Brain microvascular endothelial cell (primary cell): ENCODE data around the gene PWWP2B.

Experiments
- DNase-seq: peaks from one replicate; pipeline ENCODE4 v3.0.0-alpha.2; 2020
- H3K27ac ChIP-seq: fragments of 250-450 bp; sonication (Bioruptor Pico); 2 replicates; pipeline ENCODE4 v1.5.1; 2020; ENCODE audit warnings: mild to moderate bottlenecking, moderate library complexity
- H3K27me3 ChIP-seq: fragments of 250-450 bp; sonication (Bioruptor Pico); replicated peaks from 2 replicates; pipeline ENCODE4 v1.5.1; 2020; ENCODE audit warnings: mild to moderate bottlenecking
- H3K36me3 ChIP-seq: fragments of 250-450 bp; sonication (Bioruptor Pico); replicated peaks from 2 replicates; pipeline ENCODE4 v1.5.1; 2020; ENCODE audit warnings: mild to moderate bottlenecking
- H3K4me3 ChIP-seq: 2 replicates; pipeline ENCODE4 v1.5.1; 2011; ENCODE audit warnings: low read depth, mild to moderate bottlenecking, control low read depth, low read length, moderate library complexity
- in situ Hi-C: cut with HindIII; loops from 2 replicates; pipeline ENCODE4 v1.10.0; 2017; ENCODE audit warnings: low sequenced_read_pairs, low pct_ligation_motif_present
- TF ChIP-seq, protein P1 (sequence below): IDR thresholded peaks from 2 replicates; pipeline ENCODE4 v1.5.1; 2011; ENCODE audit warnings: low read depth, mild to moderate bottlenecking, moderate library complexity, low read length, control low read depth, inconsistent platforms; ENCODE audit errors: missing control alignments

PWWP2B gene

DNA sequence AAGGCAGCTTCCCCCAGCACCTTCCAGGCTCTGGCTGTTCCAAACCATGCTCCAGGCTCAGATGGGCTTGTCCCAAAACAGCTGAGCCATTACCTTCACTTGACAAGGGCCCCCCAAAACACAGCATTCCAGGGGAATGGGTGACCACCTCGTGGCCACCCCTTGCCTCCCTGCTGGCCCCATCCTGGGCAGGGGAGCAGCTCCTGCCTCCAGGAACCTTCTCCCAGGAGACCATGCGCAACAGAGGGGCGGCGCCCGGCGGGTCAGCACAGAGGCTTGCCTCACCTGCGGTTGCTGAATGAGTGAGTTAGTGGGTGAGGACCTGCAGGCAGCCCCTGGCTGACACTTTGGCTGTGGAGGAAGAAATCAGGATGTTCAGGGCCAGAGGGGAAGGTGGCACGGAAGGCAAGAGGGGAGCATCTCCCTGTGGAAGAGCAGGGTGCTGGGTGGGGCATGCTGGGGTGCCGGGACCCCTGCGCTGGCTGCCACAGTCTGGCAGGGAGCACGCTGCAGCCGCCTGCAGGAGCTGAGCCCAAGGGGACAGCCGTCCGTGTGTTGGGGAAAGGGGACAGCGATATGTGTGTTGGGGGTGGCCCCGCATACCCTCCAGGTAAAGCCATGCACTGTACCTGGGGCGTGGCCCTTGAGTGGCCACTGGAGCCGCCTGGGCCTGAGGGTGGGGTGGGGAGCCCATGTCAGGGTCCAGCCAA, 54.7 kb downstream of the PWWP2B start:
- Histone ChIP-seq H3K27me3 (no peaks in the 10 kb centered on the region), H3K27ac (no peak overlapping the region), H3K4me3 (no peak overlapping the region), H3K36me3 (no peaks in the 10 kb centered on the region)
- no peak for DNase-seq
- in situ Hi-C loops = no loop called here
- TF ChIP-seq, protein P1, sequence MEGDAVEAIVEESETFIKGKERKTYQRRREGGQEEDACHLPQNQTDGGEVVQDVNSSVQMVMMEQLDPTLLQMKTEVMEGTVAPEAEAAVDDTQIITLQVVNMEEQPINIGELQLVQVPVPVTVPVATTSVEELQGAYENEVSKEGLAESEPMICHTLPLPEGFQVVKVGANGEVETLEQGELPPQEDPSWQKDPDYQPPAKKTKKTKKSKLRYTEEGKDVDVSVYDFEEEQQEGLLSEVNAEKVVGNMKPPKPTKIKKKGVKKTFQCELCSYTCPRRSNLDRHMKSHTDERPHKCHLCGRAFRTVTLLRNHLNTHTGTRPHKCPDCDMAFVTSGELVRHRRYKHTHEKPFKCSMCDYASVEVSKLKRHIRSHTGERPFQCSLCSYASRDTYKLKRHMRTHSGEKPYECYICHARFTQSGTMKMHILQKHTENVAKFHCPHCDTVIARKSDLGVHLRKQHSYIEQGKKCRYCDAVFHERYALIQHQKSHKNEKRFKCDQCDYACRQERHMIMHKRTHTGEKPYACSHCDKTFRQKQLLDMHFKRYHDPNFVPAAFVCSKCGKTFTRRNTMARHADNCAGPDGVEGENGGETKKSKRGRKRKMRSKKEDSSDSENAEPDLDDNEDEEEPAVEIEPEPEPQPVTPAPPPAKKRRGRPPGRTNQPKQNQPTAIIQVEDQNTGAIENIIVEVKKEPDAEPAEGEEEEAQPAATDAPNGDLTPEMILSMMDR = no peak

DNA sequence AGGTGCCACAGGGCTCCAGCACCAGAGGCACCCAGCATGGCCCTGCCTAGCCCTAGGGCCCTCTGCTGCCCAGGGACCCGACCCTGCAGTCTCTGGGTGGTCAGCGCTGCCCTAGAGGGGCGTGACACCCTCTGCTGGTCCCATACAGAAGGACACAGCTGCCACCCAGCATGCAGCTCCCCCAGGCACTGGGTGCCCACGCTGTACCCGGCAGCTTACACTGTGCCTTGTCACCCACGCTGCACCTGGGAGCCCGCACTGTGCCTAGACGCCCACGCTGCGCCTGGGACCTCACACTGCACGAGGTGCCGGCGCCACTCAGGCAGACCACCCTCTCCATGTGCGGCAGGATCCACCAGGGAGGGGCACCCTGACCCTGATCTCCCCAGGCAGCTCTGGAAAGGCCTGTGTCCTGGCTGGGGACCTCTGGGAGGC, 55.2 kb downstream of the PWWP2B start:
- TF ChIP-seq, protein P1 = peak; percentile 26
- DNase-seq = no peak
- in situ Hi-C loops = no loop called here
- Histone ChIP-seq H3K27ac (no peak overlapping the region), H3K27me3 (no peaks in the 10 kb centered on the region), H3K36me3 (no peaks in the 10 kb centered on the region), H3K4me3 (no peak overlapping the region)

DNA sequence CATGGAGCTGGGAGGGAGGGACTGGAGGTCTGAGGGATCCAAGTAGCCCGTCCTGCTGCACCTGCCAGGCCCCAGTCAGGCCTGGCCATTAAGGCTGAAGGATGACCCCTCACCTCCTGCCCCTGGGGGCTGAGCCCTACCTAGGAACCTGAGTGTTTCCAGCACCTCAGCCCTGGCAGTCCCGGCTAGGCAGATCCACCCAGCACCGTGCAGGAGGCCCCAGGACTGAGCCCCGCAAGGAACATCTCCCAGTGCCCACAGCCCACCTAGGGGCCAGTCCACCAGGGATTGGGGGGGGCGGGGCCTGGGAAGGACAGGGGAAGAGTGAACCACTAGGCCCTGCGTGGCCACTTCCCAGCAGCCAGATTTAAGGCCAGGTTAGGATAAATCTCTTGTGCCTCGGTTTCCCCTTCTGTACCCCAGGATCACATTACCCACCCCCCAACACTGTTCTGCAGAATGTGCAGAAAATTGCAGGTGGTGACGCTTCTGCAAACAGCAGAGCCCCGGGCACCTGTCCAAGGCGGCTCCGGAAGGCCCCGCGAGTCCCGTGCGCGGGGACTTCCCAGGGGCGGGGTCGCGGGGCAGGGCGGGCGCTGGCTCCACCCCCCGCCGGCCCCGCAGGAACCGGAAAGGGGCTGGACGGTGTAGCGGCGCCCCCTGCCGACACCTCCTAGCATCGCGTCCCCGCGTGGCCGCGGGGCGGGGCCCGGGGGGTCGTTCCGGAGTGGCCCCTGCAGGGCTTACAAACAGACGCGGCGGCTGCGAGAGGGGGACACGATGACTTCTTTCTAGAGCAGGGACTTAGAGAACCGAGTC, 55.9 kb downstream of the PWWP2B start:
- H3K4me3 ChIP-seq = no peak overlapping the region
- DNase-seq = peak; percentile 33
- in situ Hi-C loops = no loop called here
- H3K27ac ChIP-seq = no peak overlapping the region
- TF ChIP-seq, protein P1 = peak; percentile 66
- no peaks in the 10 kb centered on the region for H3K36me3 ChIP-seq
- no peaks in the 10 kb centered on the region for H3K27me3 ChIP-seq

DNA sequence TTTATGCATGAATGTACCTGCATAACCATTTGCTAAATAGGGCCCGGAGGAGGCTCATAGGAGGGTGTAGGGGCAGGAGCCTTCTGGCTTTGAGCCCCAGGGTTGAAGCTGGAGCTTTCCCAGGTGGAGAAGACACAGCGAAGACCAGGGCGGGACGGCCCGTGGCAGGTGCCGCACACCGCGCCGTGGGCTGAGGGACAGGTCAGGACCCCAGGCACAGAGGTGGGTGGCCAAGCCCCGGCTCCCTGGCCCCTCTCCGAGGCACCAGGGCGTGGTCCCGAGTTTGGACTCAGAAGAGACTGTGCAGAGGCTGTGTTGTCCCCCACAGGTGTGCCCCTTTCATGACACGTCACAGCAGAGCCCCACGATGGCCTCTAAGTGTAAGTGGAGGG, 56.5 kb downstream of the PWWP2B start:
- DNase-seq = no peak
- TF ChIP-seq, protein P1 = no peak
- H3K27me3 ChIP-seq = no peaks in the 10 kb centered on the region
- H3K4me3 ChIP-seq = no peak overlapping the region
- in situ Hi-C loops = no loop called here
- no peaks in the 10 kb centered on the region for H3K36me3 ChIP-seq
- H3K27ac ChIP-seq = no peak overlapping the region

DNA sequence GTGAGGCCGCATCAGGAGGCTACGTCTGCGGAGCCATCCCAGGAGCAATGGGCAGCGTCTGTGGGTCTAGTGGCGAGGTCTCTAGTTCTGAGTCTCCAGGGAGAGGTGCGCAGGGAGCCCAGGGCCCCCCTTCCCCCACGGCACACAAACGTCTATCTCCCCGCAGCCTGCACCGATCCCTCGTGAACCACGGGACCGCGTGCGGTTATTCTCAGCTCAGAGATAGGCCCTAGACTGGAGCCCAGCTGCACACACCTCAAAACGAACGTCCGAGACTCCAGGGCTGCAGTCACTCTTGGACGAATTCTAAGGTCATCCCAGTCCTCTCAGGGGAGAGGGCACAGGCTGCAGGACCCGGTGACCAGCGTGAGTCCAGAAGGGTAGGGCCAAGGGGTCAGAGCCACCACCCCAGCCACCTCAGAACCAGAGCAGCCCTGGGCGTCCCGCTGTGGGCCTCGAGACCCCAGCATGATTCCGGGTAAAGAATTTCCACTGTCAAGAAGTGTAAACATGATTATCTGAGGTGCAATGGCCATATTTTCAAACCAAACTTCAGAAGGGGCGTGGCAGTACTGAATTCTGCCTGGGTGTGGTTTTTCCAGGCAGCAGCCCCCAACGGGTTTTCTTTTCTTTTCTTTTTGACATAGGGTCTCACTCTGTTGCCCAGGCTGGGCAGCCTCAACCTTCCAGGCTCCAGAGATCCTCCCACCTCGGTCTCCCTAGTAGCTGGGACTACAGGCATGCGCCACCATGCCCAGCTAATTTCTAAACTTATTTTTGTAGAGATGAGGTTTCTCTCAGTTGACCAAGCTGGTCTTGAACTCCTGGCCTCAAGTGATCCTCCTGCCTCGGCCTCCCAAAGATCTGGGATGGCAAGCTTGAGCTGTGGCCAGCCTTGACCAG, 57.5 kb downstream of the PWWP2B start:
- TF ChIP-seq, protein P1 = no peak
- in situ Hi-C loops = no loop called here
- Histone ChIP-seq H3K27me3 (no peaks in the 10 kb centered on the region), H3K27ac (no peak overlapping the region), H3K4me3 (no peak overlapping the region), H3K36me3 (no peaks in the 10 kb centered on the region)
- no peak for DNase-seq
